GM21390 (cell line): Measurements from ENCODE around the gene CTTNBP2.

Experiments
- ATAC-seq: cut with Tn5 transposase; IDR thresholded peaks from one replicate; pipeline ENCODE4 v1.9.1; 2021; ENCODE audit not compliant: unreplicated experiment

Gene CTTNBP2

GRCh38 chr7:117829450-117830117 lies 43.7 kb downstream of the CTTNBP2 start:
- ATAC-seq = no peak

- ATAC-seq = no peak
Measured at GRCh38 chr7:117828825-117829224, 44.4 kb downstream of the CTTNBP2 start.

- ATAC-seq = no peak
Measured at GRCh38 chr7:117827862-117828261, 45.4 kb downstream of the CTTNBP2 start.

- no peak for ATAC-seq
Measured at GRCh38 chr7:117825132-117825531, 48.1 kb downstream of the CTTNBP2 start.

GRCh38 chr7:117824592-117824991 lies 48.6 kb downstream of the CTTNBP2 start:
- no peak for ATAC-seq

GRCh38 chr7:117819558-117819957 lies 53.7 kb downstream of the CTTNBP2 start:
- ATAC-seq = no peak

GRCh38 chr7:117818232-117818631 lies 55.0 kb downstream of the CTTNBP2 start:
- ATAC-seq = no peak

- ATAC-seq = no peak
Measured at GRCh38 chr7:117816727-117817126, 56.5 kb downstream of the CTTNBP2 start.

- ATAC-seq = no peak
Measured at GRCh38 chr7:117811696-117812095, 61.5 kb downstream of the CTTNBP2 start.

GRCh38 chr7:117810642-117811512 lies 62.4 kb downstream of the CTTNBP2 start:
- no peak for ATAC-seq

GRCh38 chr7:117809958-117810357 lies 63.3 kb downstream of the CTTNBP2 start:
- no peak for ATAC-seq

GRCh38 chr7:117808910-117809705 lies 64.1 kb downstream of the CTTNBP2 start:
- ATAC-seq = no peak

GRCh38 chr7:117808341-117808757 lies 64.9 kb downstream of the CTTNBP2 start:
- no peak for ATAC-seq

GRCh38 chr7:117807676-117808075 lies 65.6 kb downstream of the CTTNBP2 start:
- no peak for ATAC-seq

- no peak for ATAC-seq
Measured at GRCh38 chr7:117806011-117806410, 67.2 kb downstream of the CTTNBP2 start.

GRCh38 chr7:117805241-117805640 lies 68.0 kb downstream of the CTTNBP2 start:
- ATAC-seq = no peak

- no peak for ATAC-seq
Measured at GRCh38 chr7:117803476-117803875, 69.8 kb downstream of the CTTNBP2 start.

GRCh38 chr7:117802660-117803059 lies 70.6 kb downstream of the CTTNBP2 start:
- ATAC-seq = no peak

- no peak for ATAC-seq
Measured at GRCh38 chr7:117800841-117801240, 72.4 kb downstream of the CTTNBP2 start.

- no peak for ATAC-seq
Measured at GRCh38 chr7:117800406-117800805, 72.8 kb downstream of the CTTNBP2 start.

- ATAC-seq = no peak
Measured at GRCh38 chr7:117796889-117797288, 76.4 kb downstream of the CTTNBP2 start.
